CD4-positive, alpha-beta T cell treated with Interleukin-15 for 1 hour (primary cell): ENCODE measurements around the gene INPP5J.

Experiments used
- DNase-seq: peaks from one replicate; pipeline ENCODE4 v3.0.0-alpha.2; 2020

Gene INPP5J

GRCh38 chr22:31126128-31126868 is 3.5 kb downstream of the INPP5J start:
- DNase-seq = no peak

DNA sequence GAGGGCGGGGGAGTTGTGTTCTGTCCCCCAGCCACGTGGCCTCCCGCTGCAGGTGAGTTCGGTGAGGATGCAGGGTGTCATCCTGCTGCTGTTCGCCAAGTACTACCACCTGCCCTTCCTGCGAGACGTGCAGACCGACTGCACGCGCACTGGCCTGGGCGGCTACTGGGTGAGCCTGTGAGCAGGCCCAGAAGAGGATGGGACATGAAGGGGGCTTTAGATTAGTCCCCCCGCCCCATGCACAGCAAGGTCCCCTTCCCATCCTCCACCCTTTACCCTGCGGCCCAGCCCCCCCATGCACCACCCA is 4.1 kb downstream of the INPP5J start:
- DNase-seq = no peak

GRCh38 chr22:31127181-31127772 is 4.5 kb downstream of the INPP5J start:
- no peak for DNase-seq

GRCh38 chr22:31128156-31128555 is 5.4 kb downstream of the INPP5J start:
- DNase-seq = no peak

- DNase-seq = no peak
These were observed 8.1 kb downstream of the INPP5J start for GRCh38 chr22:31130873-31131272.

DNA sequence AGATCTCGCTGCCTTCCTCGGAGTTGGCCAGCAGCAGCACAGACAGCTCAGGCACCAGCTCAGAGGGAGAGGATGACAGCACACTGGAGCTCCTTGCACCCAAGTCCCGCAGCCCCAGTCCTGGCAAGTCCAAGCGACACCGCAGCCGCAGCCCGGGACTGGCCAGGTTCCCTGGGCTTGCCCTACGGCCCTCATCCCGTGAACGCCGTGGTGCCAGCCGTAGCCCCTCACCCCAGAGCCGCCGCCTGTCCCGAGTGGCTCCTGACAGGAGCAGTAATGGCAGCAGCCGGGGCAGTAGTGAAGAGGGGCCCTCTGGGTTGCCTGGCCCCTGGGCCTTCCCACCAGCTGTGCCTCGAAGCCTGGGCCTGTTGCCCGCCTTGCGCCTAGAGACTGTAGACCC is 11.1 kb downstream of the INPP5J start:
- DNase-seq = no peak

DNA sequence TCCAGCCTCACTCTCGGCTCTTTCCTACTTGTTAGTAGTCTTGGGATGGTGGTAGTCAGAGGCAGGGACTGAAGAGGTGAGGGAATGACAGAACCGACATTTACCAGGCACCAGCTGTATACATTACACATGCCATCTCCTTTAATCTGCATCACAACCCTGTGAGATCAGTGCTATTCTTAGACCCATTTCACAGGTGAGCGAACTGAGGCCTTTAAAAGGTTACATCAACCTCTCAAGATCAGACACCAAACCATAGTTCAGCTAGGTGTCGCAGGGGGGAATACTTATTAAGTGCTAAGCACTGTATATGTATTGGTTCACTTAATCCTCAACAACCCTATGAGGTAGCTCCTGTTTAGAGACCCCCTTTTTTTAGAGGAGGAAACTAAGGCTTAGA is 11.9 kb downstream of the INPP5J start:
- no peak for DNase-seq

- DNase-seq = no peak
These were observed 12.9 kb downstream of the INPP5J start for GRCh38 chr22:31135706-31136105.

DNA sequence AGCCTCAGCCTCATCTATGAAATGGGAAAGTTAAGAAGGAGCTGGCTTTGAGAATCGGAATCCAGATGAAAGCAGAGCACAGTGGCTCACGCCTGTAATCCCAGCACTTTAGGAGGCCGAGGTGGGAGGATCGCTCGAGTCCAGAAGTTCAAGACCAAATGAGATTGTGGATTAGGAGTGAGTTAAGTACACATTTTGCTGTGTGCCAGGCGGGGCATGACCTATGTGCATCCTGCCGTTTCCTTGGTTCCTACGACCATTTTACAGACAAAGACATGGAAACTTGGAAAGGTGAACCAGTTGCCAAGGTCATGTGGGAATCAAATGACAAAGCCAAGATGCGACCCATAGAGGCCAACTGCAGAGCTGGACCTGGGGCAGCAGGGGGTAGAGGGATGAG is 13.4 kb downstream of the INPP5J start:
- no peak for DNase-seq

DNA sequence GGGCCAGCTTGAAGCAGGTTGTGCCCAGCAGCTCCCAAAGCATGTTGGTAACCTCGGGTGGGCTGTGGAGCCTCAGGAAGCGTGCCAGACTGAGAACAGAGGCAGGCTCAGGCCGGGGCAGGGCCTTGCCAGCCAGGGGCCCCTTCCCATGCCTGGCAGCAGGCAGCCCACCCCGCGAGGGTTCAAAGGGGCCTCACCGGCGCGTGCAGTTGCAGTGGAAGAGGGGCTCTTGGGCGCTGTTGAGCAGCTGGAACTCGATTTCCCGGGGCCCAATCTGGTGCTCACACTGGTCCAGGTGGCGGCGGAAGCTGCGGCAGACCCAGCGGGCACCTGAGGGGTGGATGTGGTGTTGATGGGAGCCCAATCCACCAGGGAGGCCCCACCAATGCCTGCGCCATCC is 13.9 kb downstream of the INPP5J start:
- DNase-seq = no peak

- DNase-seq = no peak
These were observed 15.0 kb downstream of the INPP5J start for GRCh38 chr22:31137721-31138120.

DNA sequence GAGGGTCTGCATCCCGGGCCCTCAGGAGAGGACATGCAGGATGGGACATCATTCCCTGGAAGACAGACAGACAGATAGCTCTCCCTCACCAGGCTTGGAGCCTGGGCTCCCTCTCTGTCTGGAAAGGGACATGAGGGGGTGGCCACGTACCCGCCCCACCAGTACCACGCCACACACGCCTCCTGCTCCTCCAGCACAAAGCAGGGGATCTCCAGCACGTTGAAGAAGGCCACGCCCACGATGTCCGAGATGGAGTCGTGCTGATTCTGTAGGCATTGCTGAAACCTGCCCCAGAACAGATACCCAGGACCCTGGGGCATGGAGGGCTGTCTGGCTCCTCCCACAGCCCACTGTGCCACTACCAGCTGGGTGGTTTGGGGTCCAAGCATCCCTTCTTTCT is 15.4 kb downstream of the INPP5J start:
- DNase-seq = no peak

DNA sequence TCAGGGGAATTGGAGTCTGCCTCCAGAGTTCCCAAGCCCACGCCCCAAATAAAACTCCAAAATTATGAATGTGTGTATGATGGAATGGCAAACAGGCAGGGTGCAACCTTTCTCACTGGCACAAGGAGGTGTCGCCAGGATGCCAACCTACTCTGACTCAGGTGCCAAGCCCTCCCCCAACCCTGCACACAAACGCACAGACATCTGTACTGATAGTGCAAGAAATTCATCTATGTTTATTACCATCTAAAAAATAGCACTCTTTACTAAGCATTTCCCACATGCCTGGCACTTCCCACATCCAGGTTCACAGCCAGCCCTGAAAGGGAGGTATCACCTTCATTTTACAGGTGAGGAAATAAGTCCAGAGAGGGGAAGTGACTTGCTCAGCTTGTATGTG is 16.3 kb downstream of the INPP5J start:
- DNase-seq = no peak

- no peak for DNase-seq
These were observed 17.3 kb downstream of the INPP5J start, which contains the start of gene PLA2G3 for GRCh38 chr22:31139866-31140716. Gene PLA2G3, minus strand, starts transcription at chr22:31140508. Its CDS starts 154 bp downstream, at chr22:31140354.

DNA sequence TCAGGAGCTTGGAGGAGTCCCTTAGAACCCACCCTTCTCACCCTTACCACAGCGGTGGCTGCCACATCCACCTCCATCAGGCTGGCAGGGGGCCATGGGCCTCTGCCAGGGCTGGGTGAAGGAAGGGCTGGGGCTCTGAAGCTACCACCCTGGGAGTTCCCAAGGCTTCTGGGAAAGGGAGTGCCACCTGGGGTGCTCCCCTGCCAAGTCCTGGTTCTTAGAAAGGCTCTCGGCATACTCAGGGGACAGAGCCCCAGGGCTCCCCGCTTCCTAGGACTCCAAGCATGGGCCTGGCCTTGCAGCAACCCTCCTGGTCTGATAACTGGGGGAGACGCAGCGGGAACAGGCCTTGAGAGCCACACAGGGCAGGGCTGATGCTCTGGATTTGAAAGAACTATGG is 18.0 kb downstream of the INPP5J start:
- no peak for DNase-seq

DNA sequence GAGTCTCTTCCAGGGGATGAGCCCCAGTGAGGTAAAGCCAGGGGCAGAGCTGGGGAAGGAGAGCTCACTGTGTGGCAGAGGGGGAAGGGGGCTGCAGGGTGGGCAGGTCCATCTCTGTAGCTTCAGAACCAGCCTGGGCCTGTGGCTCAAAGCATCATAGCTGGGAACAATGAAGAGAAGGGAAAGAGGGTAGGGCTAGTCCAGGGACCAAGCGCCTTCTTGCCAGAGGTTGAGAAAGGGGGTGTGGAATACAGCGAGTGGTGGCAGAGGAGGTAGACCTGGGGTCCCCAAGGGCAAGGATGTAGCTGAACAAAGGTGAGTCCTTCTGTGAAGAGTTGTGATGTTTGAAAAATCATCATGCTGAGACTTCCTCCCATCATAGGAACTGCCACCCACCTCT is 18.8 kb downstream of the INPP5J start:
- DNase-seq = no peak

DNA sequence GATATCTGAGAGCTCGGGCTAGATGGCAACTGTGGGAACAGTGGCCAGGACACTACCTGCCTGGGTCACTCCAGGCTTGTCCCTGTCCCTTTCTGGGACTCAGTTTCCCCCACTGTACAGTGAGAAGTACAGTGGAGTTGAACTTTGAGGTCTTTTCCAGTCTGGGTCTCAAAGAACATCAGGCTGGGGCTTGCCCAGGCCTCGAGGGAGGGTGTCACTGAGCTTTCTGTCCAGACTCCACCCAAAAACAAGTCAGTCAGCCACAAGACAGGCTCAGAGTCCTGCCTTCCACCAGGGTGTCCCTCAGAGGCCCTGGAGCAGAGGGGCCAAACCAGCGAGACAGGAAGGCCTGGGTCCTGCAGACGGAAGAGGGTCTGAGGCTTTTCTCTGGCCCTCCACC is 19.5 kb downstream of the INPP5J start:
- no peak for DNase-seq

- DNase-seq = no peak
These were observed 20.3 kb downstream of the INPP5J start for GRCh38 chr22:31143038-31143437.

DNA sequence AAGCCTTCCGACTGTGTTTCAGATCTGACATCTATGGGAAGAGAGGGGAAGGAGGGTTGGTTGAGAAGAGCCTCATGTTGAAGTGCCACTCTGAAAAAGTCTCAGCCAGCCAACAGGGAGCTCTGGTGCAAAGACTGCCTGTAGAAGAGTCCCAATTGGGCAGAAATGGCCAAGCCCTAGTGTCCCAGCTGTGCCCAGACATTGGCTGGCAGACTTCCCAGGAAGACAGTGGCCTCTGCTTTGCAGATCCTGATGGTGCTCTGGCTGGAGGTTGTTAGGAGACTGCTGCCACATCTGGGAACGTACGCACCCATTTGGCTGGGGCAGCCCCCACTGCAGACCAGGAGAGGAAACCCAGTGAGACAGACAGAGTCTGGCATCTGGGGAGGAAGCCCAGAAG is 20.8 kb downstream of the INPP5J start:
- DNase-seq = no peak

- no peak for DNase-seq
These were observed 21.5 kb downstream of the INPP5J start for GRCh38 chr22:31144223-31144622.

GRCh38 chr22:31148488-31148887 is 25.7 kb downstream of the INPP5J start:
- DNase-seq = no peak

GRCh38 chr22:31148953-31149627 is 26.3 kb downstream of the INPP5J start:
- DNase-seq = peak; percentile 43

GRCh38 chr22:31150615-31151014 is 27.8 kb downstream of the INPP5J start:
- DNase-seq = no peak

DNA sequence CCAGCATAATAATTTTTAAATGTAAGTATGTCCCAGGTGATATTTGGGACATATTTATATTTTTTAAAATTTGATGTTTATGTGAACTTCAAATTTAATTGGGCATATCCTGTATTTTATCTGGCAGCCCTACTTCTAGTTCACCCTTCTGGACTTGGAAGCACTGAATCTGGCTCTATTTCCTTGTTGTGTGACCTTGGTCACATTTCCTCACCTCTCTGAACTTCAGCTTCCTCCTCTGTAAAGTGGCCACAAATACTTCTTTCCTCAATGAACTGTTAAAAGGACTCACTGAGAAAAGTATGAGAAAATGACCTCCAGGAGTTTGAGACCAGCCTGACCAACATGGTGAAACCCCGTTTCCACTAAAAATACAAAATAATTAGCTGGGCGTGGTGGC is 29.1 kb downstream of the INPP5J start:
- no peak for DNase-seq
